ENCODE results near the gene KRTAP13-1. TPM values are rescaled to one million over a fixed set of nuclear protein-coding genes. Genes with fewer than 3 reads are reported as not detected.

Gene KRTAP13-1
- polyA plus RNA-seq, 2 of the 4 experiments (the other 2 are of a cell fraction), result not detected

DNA sequence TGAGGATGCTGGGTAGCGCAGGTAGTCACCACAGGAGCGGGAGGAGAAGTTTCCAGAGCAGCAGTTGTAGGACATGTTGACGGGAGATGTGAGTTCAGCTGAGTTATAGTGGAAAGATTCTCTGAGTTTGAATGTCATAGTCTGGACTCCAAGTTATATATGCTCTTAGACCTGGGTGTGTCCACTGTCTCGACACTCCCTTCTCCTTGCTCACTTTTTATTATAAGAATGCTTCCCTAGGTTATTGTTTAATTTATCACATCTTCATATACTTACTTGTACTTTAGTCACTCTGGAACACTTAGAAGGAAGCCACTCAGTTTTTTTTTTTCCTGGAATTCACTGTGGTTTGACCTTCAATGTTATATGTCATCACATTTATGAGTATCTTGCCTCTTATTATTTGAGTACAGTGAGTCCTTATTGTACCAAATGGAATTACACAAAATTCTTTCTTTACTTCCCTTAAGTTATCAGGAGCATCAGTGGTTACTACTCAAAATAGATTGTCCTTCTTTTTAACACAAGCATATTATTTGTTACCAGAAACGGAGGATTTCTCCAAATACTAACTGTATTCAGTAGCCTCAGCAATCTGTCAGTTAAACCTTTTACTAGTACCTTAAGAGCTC, 23.6 kb upstream of the KRTAP13-1 start, which contains the start of gene KRTAP13-2:
Gene KRTAP13-2, minus strand, starts transcription at position 133 of the 632 bp plus-strand sequence. Its CDS starts 58 bp downstream, at position 75.
- Histone ChIP-seq H3K4me2 (no peak within 1 kb of the TSS), H3K4me1 (no peaks in the 10 kb centered on the region), H3K9me3 (no peaks in the 10 kb centered on the region), H3K4me3 (no peak within 1 kb of the TSS), H3K27ac (no peak within 1 kb of the TSS)
- 5% methylated on average over 3 of the region's 5 CpGs for WGBS (ENCODE audit: missing lambda C conversion rate)
- ATAC-seq (no peak), DNase-seq (ENCODE audit: low read depth in 1 of 2, low spot score in 1 of 2) (no peak), FAIRE-seq (no peak)
- ChIA-PET POLR2A (no interaction called here), CTCF (interaction anchor here (0.7 kb wide), 1 partner anchor 141 kb away, joined by 5 read pairs; no protein-coding TSS in a partner anchor)
- no peak for TF ChIP-seq ZC3H11A (IDR thresholded peaks at IDR 0.05)
- no peak for TF ChIP-seq NPAS2 (CRISPR knock-in tag; IDR thresholded peaks at IDR 0.05; ENCODE audit: borderline replicate concordance)
- TF ChIP-seq, protein P1, sequence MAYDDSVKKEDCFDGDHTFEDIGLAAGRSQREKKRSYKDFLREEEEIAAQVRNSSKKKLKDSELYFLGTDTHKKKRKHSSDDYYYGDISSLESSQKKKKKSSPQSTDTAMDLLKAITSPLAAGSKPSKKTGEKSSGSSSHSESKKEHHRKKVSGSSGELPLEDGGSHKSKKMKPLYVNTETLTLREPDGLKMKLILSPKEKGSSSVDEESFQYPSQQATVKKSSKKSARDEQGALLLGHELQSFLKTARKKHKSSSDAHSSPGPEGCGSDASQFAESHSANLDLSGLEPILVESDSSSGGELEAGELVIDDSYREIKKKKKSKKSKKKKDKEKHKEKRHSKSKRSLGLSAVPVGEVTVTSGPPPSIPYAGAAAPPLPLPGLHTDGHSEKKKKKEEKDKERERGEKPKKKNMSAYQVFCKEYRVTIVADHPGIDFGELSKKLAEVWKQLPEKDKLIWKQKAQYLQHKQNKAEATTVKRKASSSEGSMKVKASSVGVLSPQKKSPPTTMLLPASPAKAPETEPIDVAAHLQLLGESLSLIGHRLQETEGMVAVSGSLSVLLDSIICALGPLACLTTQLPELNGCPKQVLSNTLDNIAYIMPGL (CRISPR knock-in tag; IDR thresholded peaks at IDR 0.05; ENCODE audit: borderline replicate concordance), result no peak
- TF ChIP-seq MAFK (IDR thresholded peaks at IDR 0.05; ENCODE audit: partially characterized antibody), result no peak
- TF ChIP-seq HDAC2 (IDR thresholded peaks at IDR 0.05), result no peak
- TF ChIP-seq FOXS1 (CRISPR knock-in tag; IDR thresholded peaks at IDR 0.05), result no peak
- TF ChIP-seq, protein P2, sequence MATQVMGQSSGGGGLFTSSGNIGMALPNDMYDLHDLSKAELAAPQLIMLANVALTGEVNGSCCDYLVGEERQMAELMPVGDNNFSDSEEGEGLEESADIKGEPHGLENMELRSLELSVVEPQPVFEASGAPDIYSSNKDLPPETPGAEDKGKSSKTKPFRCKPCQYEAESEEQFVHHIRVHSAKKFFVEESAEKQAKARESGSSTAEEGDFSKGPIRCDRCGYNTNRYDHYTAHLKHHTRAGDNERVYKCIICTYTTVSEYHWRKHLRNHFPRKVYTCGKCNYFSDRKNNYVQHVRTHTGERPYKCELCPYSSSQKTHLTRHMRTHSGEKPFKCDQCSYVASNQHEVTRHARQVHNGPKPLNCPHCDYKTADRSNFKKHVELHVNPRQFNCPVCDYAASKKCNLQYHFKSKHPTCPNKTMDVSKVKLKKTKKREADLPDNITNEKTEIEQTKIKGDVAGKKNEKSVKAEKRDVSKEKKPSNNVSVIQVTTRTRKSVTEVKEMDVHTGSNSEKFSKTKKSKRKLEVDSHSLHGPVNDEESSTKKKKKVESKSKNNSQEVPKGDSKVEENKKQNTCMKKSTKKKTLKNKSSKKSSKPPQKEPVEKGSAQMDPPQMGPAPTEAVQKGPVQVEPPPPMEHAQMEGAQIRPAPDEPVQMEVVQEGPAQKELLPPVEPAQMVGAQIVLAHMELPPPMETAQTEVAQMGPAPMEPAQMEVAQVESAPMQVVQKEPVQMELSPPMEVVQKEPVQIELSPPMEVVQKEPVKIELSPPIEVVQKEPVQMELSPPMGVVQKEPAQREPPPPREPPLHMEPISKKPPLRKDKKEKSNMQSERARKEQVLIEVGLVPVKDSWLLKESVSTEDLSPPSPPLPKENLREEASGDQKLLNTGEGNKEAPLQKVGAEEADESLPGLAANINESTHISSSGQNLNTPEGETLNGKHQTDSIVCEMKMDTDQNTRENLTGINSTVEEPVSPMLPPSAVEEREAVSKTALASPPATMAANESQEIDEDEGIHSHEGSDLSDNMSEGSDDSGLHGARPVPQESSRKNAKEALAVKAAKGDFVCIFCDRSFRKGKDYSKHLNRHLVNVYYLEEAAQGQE (IDR thresholded peaks at IDR 0.05), result no peak
- no peak for TF ChIP-seq ZSCAN20 (CRISPR knock-in tag; IDR thresholded peaks at IDR 0.05)
- TF ChIP-seq, protein P3, sequence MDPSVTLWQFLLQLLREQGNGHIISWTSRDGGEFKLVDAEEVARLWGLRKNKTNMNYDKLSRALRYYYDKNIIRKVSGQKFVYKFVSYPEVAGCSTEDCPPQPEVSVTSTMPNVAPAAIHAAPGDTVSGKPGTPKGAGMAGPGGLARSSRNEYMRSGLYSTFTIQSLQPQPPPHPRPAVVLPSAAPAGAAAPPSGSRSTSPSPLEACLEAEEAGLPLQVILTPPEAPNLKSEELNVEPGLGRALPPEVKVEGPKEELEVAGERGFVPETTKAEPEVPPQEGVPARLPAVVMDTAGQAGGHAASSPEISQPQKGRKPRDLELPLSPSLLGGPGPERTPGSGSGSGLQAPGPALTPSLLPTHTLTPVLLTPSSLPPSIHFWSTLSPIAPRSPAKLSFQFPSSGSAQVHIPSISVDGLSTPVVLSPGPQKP (IDR thresholded peaks at IDR 0.05; ENCODE audit: low read depth, low read length), result no peak
- TF ChIP-seq NFE2L2 (conservative IDR thresholded peaks at IDR 0.05; ENCODE audit: low read length), result no peak
- no peak for TF ChIP-seq KDM5A (IDR thresholded peaks at IDR 0.05)

DNA sequence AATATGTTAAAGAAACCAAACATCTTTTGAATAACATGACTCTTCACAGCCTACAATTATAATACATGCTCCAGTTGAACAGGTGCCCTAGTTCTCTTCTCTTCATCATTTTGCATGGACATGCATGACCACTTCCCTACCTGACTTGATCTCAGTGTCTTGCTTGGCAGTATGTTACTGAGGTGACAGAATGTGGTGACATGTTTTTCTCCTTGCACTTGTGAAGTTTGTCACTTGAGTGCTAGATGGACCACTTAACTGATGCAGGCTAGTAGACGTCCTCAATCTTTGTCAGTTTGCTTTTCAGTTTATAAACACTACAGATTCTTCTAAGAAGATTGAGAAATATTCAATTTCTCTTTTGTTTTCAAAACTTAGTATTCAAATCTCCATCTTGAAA, 13.6 kb upstream of the KRTAP13-1 start:
- Histone ChIP-seq H3K4me2 (no peak overlapping the region), H3K4me3 (no peak overlapping the region), H3K4me1 (no peaks in the 10 kb centered on the region), H3K9me3 (no peaks in the 10 kb centered on the region), H3K27ac (no peak overlapping the region)
- no peak for ATAC-seq
- CTCF ChIA-PET, result no interaction called here
- no peak for DNase-seq (ENCODE audit: low read depth in 1 of 2, low spot score in 1 of 2)
- 10% methylated on average over 1 of the region's 1 CpG for WGBS (ENCODE audit: missing lambda C conversion rate)
- no peak for TF ChIP-seq POLR2A (IDR thresholded peaks at IDR 0.05; ENCODE audit: low read length)
- TF ChIP-seq POLR2AphosphoS2 (conservative IDR thresholded peaks at IDR 0.05; ENCODE audit: low read length), result no peak
- no peak for TF ChIP-seq EP300 (IDR thresholded peaks at IDR 0.05)
- TF ChIP-seq, protein P4, sequence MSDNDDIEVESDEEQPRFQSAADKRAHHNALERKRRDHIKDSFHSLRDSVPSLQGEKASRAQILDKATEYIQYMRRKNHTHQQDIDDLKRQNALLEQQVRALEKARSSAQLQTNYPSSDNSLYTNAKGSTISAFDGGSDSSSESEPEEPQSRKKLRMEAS (IDR thresholded peaks at IDR 0.05), result no peak
- TF ChIP-seq FOXS1 (CRISPR knock-in tag; IDR thresholded peaks at IDR 0.05), result no peak
- TF ChIP-seq EHF (CRISPR knock-in tag; IDR thresholded peaks at IDR 0.05), result no peak
- TF ChIP-seq, protein P5, sequence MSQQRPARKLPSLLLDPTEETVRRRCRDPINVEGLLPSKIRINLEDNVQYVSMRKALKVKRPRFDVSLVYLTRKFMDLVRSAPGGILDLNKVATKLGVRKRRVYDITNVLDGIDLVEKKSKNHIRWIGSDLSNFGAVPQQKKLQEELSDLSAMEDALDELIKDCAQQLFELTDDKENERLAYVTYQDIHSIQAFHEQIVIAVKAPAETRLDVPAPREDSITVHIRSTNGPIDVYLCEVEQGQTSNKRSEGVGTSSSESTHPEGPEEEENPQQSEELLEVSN (IDR thresholded peaks at IDR 0.05; ENCODE audit: borderline replicate concordance, low read depth), result no peak
- TF ChIP-seq HDAC2 (IDR thresholded peaks at IDR 0.05), result no peak
- TF ChIP-seq HOXB13 (CRISPR knock-in tag; IDR thresholded peaks at IDR 0.05; ENCODE audit: low read depth), result no peak
- TF ChIP-seq CBX8 (IDR thresholded peaks at IDR 0.05), result no peak
- no peak for TF ChIP-seq HOXB5 (CRISPR knock-in tag; IDR thresholded peaks at IDR 0.05)
- TF ChIP-seq RARB (CRISPR knock-in tag; IDR thresholded peaks at IDR 0.05), result no peak
- no peak for TF ChIP-seq ESRRA (IDR thresholded peaks at IDR 0.05; ENCODE audit: borderline replicate concordance, low read length)
- no peak for TF ChIP-seq KDM5A (IDR thresholded peaks at IDR 0.05)
- no peak for TF ChIP-seq HOXA7 (CRISPR knock-in tag; IDR thresholded peaks at IDR 0.05)
- TF ChIP-seq, protein P6, sequence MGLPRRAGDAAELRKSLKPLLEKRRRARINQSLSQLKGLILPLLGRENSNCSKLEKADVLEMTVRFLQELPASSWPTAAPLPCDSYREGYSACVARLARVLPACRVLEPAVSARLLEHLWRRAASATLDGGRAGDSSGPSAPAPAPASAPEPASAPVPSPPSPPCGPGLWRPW (IDR thresholded peaks at IDR 0.05), result no peak
- TF ChIP-seq RNF2 (IDR thresholded peaks at IDR 0.05; ENCODE audit: borderline replicate concordance, low read depth), result no peak
- no peak for TF ChIP-seq NPAS2 (CRISPR knock-in tag; IDR thresholded peaks at IDR 0.05; ENCODE audit: borderline replicate concordance)
- no peak for TF ChIP-seq MAZ (IDR thresholded peaks at IDR 0.05; ENCODE audit: borderline replicate concordance, low read depth, low read length)
- no peak for FAIRE-seq
- POLR2A ChIA-PET, result no interaction called here
